Caki2 (cell line): ENCODE results near the gene PTPRN2. TPM values are rescaled to one million over a fixed set of nuclear protein-coding genes. Genes with fewer than 3 reads are reported as not detected.

ENCODE experiments used
- total RNA-seq: library from RNA; depleted of rRNA; stranded (reverse); fragments of >200 nt; shearing (Covaris generic); gene quantifications from 2 replicates; pipeline ENCODE4 v1.2.3, GENCODE V29; 2014; ENCODE audit warnings: low replicate concordance; rRNA removed

Gene PTPRN2
- total RNA-seq, 1 experiment from 2014 or later: 0.88 TPM

Other genes starting within 250 kb of the PTPRN2 start
- gene NCAPG2, start 117.0 kb upstream of the PTPRN2 start, total RNA-seq: 15.7 and 28.8 TPM in 2 replicates
- 96.9 and 98.3 TPM in 2 replicates for gene ESYT2, start 241.7 kb upstream of the PTPRN2 start, total RNA-seq